Fibroblast of lung (primary cell): ENCODE measurements around the gene SLC9A1.

Source experiments
- CTCF ChIP-seq, 2 donors: IDR thresholded peaks in 1 of 2; conservative IDR thresholded peaks in 1 of 2; 1 replicate in 1 of 2; 2 replicates in 1 of 2; pipeline ENCODE4 v1.5.1; 2011 to 2012; ENCODE audit warnings: low read length in 2 of 2, control low read depth in 1 of 2, inconsistent platforms in 1 of 2, low read depth in 1 of 2, mild to moderate bottlenecking in 1 of 2
- EZH2 ChIP-seq: IDR thresholded peaks from 2 replicates; pipeline ENCODE4 v1.5.1; 2012; ENCODE audit warnings: low read length, control low read depth, mild to moderate bottlenecking; ENCODE audit errors: missing control alignments

DNA sequence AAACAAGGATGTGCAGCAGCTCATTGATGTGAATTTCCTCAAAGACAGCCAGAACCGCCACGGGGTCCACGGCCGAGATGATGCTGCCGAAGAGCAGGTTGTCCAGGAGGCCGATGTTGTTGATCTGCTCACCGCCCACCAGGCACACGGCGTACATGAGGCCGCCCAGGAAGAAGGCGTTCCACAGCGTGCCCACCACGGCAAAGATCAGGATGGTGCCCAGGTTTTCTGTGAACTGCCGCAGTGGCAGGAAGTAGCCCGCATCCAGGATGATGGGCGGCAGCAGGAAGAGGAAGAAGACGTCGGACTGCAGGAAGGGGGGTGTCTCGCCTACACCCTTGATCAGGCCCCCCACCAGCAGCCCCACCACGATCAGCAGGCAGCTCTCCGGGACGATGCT, 41.1 kb downstream of the SLC9A1 start:
- no peak for TF ChIP-seq CTCF (conservative IDR thresholded peaks at IDR 0.05 in 1 of 2, IDR thresholded peaks at IDR 0.05 in 1 of 2; ENCODE audit: low read depth in 1 of 2, low read length in 2 of 2)
- no peak for TF ChIP-seq EZH2
